Hematopoietic multipotent progenitor cell treated with erythropoietin and hydrocortisone succinate and interleukin-3 and kit ligand, for 17 days (in vitro differentiated cells): ENCODE results near the gene ROBO1.
"Not testable (repeated sequence)": the region's sequence is repeated elsewhere in the genome, so short reads cannot be mapped to it uniquely, and the experiment has no call there.

Source experiments
- DNase-seq: peaks from one replicate; pipeline ENCODE4 v3.0.0-alpha.2; 2015; ENCODE audit warnings: low spot score

Gene ROBO1

GRCh38 chr3:79551997-79552396 is 215.8 kb downstream of the ROBO1 start:
- DNase-seq = no peak

GRCh38 chr3:79551321-79551892 is 216.4 kb downstream of the ROBO1 start:
- no peak for DNase-seq

GRCh38 chr3:79543218-79543982 is 224.4 kb downstream of the ROBO1 start:
- DNase-seq = no peak

- DNase-seq = no peak
Observed at GRCh38 chr3:79534727-79535126, 233.1 kb downstream of the ROBO1 start.

GRCh38 chr3:79531566-79532295 is 236.1 kb downstream of the ROBO1 start:
- DNase-seq = no peak

- no peak for DNase-seq
Observed at GRCh38 chr3:79521221-79521848, 246.5 kb downstream of the ROBO1 start.

- no peak for DNase-seq
Observed at GRCh38 chr3:79517766-79518413, 249.9 kb downstream of the ROBO1 start.

- DNase-seq = no peak
Observed at GRCh38 chr3:79516795-79517194, 251.0 kb downstream of the ROBO1 start.

- no peak for DNase-seq
Observed at GRCh38 chr3:79515072-79515471, 252.7 kb downstream of the ROBO1 start.

- no peak for DNase-seq
Observed at GRCh38 chr3:79514069-79514468, 253.7 kb downstream of the ROBO1 start.

GRCh38 chr3:79506751-79507150 is 261.0 kb downstream of the ROBO1 start:
- no peak for DNase-seq

GRCh38 chr3:79502216-79502681 is 265.5 kb downstream of the ROBO1 start:
- not testable (repeated sequence) for DNase-seq

- no peak for DNase-seq
Observed at GRCh38 chr3:79497447-79498111, 270.2 kb downstream of the ROBO1 start.

GRCh38 chr3:79491029-79491641 is 276.7 kb downstream of the ROBO1 start:
- DNase-seq = no peak

- DNase-seq = no peak
Observed at GRCh38 chr3:79490165-79491028, 277.4 kb downstream of the ROBO1 start.

- no peak for DNase-seq
Observed at GRCh38 chr3:79488407-79488806, 279.4 kb downstream of the ROBO1 start.

GRCh38 chr3:79480746-79481145 is 287.1 kb downstream of the ROBO1 start:
- DNase-seq = no peak

- no peak for DNase-seq
Observed at GRCh38 chr3:79478620-79479019, 289.2 kb downstream of the ROBO1 start.

- no peak for DNase-seq
Observed at GRCh38 chr3:79477242-79477641, 290.6 kb downstream of the ROBO1 start.

- DNase-seq = no peak
Observed at GRCh38 chr3:79473993-79474392, 293.8 kb downstream of the ROBO1 start.
